Mesodermal cell (in vitro differentiated cells): ENCODE data around the gene NECAB2.
"Not testable (repeated sequence)": the region's sequence is repeated elsewhere in the genome, so short reads cannot be mapped to it uniquely, and the experiment has no call there.

Experiments used
- H3K27ac ChIP-seq: 2 replicates; pipeline ENCODE4 v1.7.0; 2013; ENCODE audit warnings: mild to moderate bottlenecking, low read depth, low read length, moderate library complexity; ENCODE audit not compliant: severe bottlenecking
- H3K36me3 ChIP-seq: 2 replicates; pipeline ENCODE4 v1.7.1; 2013; ENCODE audit warnings: mild to moderate bottlenecking, low read length, moderate library complexity; ENCODE audit not compliant: control insufficient read depth, insufficient read depth
- H3K4me1 ChIP-seq: one replicate; pipeline ENCODE4 v1.7.1; 2013; ENCODE audit warnings: mild to moderate bottlenecking, low read length; ENCODE audit not compliant: insufficient read depth, control insufficient read depth, poor library complexity, severe bottlenecking
- H3K4me3 ChIP-seq: 2 replicates; pipeline ENCODE4 v1.7.0; 2013; ENCODE audit warnings: low read length, control low read depth, mild to moderate bottlenecking; ENCODE audit not compliant: insufficient read depth, poor library complexity, severe bottlenecking; ENCODE audit errors: extremely low read depth
- H3K9me3 ChIP-seq: 2 replicates; pipeline ENCODE4 v1.7.1; 2013; ENCODE audit warnings: mild to moderate bottlenecking, low read length, moderate library complexity; ENCODE audit not compliant: control insufficient read depth
- WGBS, 2 experiments: methylation state at CpG; one replicate each; pipeline ENCODE4 v1.1.5; 2013; ENCODE audit warnings: missing lambda C conversion rate in 2 of 2; ENCODE audit not compliant: insufficient coverage in 2 of 2; 5-methylcytosine and 5-hydroxymethylcytosine counted together

The NECAB2 gene

GRCh38 chr16:83937922-83938885, 29.8 kb upstream of the NECAB2 start:
- Histone ChIP-seq H3K36me3 (no peaks in the 10 kb centered on the region), H3K4me1 (peaks cover 4% of the 10 kb centered on the region), H3K4me3 (no peak overlapping the region), H3K9me3 (no peaks in the 10 kb centered on the region), H3K27ac (no peak overlapping the region)
- WGBS, 2 experiments = 85 to 95% methylated on average over 7 to 9 of the region's 18 CpGs

- Histone ChIP-seq H3K27ac (no peak overlapping the region), H3K4me1 (peaks cover 5% of the 10 kb centered on the region), H3K9me3 (no peaks in the 10 kb centered on the region), H3K36me3 (no peaks in the 10 kb centered on the region), H3K4me3 (no peak overlapping the region)
- 85 to 88% methylated on average over 10 to 11 of the region's 12 CpGs for WGBS, 2 experiments
These were observed 28.7 kb upstream of the NECAB2 start for GRCh38 chr16:83939266-83939855.

DNA sequence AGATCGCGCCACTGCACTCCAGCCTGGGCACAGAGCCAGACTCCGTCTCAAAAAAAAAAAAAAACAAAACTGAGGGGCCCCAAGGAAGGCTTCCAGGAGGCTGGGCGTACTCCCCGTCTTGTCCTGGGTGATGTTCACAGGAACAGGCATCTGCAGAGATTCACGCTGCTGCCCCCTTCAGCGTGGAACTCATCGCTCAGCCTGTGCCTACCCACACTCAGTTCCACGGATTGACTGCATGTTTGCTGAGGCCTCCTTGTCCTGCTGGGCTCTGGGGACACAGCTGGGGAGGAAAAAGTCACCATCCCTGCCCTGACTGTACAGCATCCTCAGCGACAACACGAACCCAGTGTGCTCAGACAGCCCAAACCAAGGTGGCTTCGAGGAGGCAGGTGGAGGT, 27.9 kb upstream of the NECAB2 start:
- Histone ChIP-seq H3K36me3 (no peaks in the 10 kb centered on the region), H3K4me3 (no peak overlapping the region), H3K4me1 (peaks cover 5% of the 10 kb centered on the region), H3K9me3 (no peaks in the 10 kb centered on the region), H3K27ac (no peak overlapping the region)
- WGBS, 2 experiments = 77 to 83% methylated on average over 7 to 10 of the region's 12 CpGs

- 89 to 92% methylated on average over 20 to 26 of the region's 28 CpGs for WGBS, 2 experiments
- no peak overlapping the region for H3K27ac ChIP-seq
- peaks cover 5% of the 10 kb centered on the region for H3K4me1 ChIP-seq
- H3K36me3 ChIP-seq = no peaks in the 10 kb centered on the region
- no peaks in the 10 kb centered on the region for H3K9me3 ChIP-seq
- no peak overlapping the region for H3K4me3 ChIP-seq
These were observed 27.2 kb upstream of the NECAB2 start for GRCh38 chr16:83940630-83941378.

- H3K4me3 ChIP-seq, H3K27ac ChIP-seq, H3K9me3 ChIP-seq, H3K4me1 ChIP-seq, H3K36me3 ChIP-seq: not testable (repeated sequence)
- WGBS, 2 experiments = 93% methylated on average over 5 to 7 of the region's 9 CpGs
These were observed 26.5 kb upstream of the NECAB2 start for GRCh38 chr16:83941546-83941945.

DNA sequence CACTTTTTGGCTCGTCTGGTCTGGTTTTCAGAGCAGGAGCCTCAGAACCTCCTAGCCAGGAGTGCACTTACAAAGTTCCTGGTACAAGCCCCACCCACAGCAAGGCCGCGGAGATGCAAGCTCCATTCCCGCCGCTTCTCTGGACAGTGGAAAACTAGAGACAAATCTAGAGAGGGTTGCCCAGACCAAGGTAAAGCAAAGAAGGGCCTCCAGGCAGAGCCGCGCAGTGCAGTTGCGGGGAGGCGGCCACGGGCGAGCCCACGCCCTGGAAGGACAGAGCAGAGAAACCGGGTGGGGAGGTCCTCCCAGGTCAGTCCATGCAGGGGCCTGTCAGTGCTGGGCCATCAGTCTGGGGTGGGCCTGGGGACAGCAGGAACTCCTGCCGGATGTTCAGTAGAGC, 26.0 kb upstream of the NECAB2 start:
- WGBS, 2 experiments = 83 to 85% methylated on average over 12 of the region's 14 CpGs
- H3K27ac ChIP-seq = no peak overlapping the region
- H3K4me3 ChIP-seq = no peak overlapping the region
- H3K36me3 ChIP-seq = no peaks in the 10 kb centered on the region
- H3K9me3 ChIP-seq = no peaks in the 10 kb centered on the region
- H3K4me1 ChIP-seq = peaks cover 5% of the 10 kb centered on the region

DNA sequence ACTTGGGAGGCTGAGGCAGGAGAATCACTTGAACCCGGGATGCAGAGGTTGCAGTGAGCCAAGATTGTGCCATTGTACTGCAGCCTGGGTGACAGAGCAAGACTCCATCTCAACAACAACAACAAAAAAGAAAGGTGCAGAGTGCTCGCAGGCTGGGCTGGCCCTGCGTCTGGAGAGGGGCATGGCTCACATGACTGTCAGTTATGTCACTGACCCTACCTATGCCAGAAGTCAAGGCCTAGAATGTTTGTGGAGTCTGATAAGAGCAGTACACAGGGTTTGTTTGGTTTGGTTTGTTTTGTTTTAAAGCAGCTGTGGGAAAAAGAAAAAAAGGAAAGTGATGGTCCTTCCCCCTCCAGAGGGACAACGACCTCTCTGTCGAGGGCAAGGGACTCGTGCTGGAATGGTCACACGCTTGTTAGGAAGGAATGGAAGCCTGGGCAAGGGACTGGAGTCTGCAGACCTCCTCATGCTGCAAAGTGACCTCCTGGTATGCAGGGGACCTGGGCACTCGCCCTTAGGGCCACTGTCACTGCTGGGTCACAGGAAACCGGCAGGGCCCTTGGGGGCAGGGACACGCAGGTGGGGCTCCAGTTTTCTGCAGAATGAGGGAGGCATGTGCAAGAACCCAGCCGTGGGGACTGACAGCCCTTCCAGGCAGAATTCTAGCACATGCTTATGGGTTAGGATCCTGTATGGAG, 25.1 kb upstream of the NECAB2 start:
- Histone ChIP-seq H3K4me3 (no peak overlapping the region), H3K9me3 (no peaks in the 10 kb centered on the region), H3K4me1 (peaks cover 5% of the 10 kb centered on the region), H3K27ac (no peak overlapping the region), H3K36me3 (no peaks in the 10 kb centered on the region)
- WGBS, 2 experiments = 86 to 92% methylated on average over 9 to 10 of the region's 11 CpGs

DNA sequence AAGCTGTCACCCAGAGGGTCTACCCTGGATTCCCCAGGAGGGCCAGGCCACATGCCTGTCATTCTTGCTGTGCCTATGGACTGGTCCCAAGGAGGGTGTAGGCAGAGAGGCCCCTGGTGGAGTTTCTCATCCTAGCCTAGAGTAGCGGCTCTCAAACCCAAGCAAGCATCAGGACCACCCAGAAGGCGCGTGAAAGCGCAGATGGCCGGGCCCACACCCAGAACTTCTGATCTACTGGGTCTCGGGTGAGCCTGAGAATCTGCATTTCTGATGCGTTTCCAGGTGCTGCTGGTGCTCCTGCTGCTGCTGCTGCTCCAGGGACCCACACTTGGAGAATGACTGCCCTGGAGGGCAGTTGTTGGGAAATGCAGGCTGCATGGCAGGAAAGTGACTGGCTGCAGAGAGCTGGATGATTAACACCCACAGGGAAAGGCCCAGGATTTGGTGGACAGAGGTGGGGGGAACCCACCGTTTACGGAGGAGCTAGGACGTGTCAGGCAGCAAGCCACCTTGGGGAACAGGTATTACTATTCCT, 24.5 kb upstream of the NECAB2 start:
- no peak overlapping the region for H3K4me3 ChIP-seq
- H3K4me1 ChIP-seq = peaks cover 5% of the 10 kb centered on the region
- WGBS, 2 experiments = 92 to 95% methylated on average over 7 to 10 of the region's 10 CpGs
- no peak overlapping the region for H3K27ac ChIP-seq
- H3K36me3 ChIP-seq = no peaks in the 10 kb centered on the region
- no peaks in the 10 kb centered on the region for H3K9me3 ChIP-seq

DNA sequence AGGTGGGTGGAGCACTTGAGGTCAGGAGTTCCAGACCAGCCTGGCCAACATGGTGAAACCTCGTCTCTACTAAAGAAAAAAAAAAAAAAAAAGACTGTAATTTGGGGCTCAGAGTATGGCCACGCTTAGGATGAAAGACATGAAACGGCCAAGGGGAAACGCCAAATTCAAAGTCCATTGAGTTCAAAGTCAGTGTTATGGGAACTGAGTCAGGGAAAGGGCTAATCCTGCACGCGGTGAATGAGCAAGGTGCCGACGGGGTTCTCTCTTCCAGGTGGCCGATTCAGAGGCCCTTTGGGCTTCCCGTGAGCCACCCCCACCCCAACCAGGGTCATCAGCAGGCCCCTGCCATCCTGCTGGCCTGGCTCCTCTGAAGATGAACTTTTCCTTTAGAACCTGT, 22.5 kb upstream of the NECAB2 start:
- Histone ChIP-seq H3K9me3 (no peaks in the 10 kb centered on the region), H3K4me3 (no peak overlapping the region), H3K36me3 (no peaks in the 10 kb centered on the region), H3K27ac (no peak overlapping the region), H3K4me1 (peaks cover 5% of the 10 kb centered on the region)
- WGBS, 2 experiments = 89 to 95% methylated on average over 9 of the region's 10 CpGs

GRCh38 chr16:83946154-83946780, 21.8 kb upstream of the NECAB2 start:
- Histone ChIP-seq H3K36me3 (no peaks in the 10 kb centered on the region), H3K27ac (no peak overlapping the region), H3K9me3 (no peaks in the 10 kb centered on the region), H3K4me3 (no peak overlapping the region), H3K4me1 (peaks cover 5% of the 10 kb centered on the region)
- WGBS, 2 experiments = 92% methylated on average over 17 to 22 of the region's 24 CpGs
